ENCODE data around the gene SNN.

The SNN gene

GRCh38 chr16:11639925-11640899, 28.0 kb upstream of the SNN start:
- no peaks in the 10 kb centered on the region for H3K9me3 ChIP-seq (ENCODE audit: low read length)

DNA sequence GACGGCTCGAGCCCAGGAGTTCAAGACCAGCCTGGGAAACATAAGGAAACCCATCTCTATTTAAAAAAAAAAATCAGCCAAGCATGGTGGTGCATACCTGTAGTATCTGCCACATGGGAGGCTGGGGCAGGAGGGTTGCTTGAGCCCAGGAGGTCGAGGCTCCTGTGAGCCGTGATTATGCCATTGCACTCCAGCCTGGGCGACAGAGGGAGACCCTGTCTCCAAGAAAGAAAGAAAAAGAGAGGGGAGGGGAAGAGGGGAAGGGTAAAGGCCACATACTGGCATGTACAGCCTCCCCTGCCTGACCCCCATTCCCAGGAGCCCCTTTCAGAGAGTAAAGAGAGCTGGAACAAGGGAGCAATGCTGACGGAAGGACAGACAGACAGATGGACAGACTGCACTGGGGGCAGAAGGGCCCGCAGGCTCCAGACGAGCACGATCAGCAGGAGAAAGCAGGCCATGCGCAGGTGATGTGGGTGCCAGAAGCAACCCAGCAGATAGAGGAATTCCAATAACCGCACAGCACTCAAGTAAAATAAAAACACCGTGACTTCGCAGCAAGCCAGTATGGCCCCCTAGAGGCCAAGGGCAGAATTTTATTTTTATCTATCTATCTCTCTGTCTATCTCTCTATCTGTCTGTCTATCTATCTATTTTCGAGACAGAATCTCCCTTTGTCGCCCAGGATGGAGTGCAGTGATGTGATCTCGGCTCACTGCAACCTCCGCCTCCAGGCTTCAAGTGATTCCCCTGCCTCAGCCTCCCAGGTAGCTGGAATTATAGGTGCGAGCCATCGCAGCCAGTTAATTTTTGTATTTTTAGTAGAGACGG, 27.1 kb upstream of the SNN start:
- no peaks in the 10 kb centered on the region for H3K9me3 ChIP-seq (ENCODE audit: low read length)
- no peaks in the 10 kb centered on the region for H3K27me3 ChIP-seq (ENCODE audit: insufficient read depth, low read length)
- no peak overlapping the region for H3K4me3 ChIP-seq (ENCODE audit: low read length)
- peaks cover 4% of the 10 kb centered on the region for H3K4me1 ChIP-seq (ENCODE audit: insufficient read depth, low read length)
- no peak overlapping the region for H2AFZ ChIP-seq (ENCODE audit: low read depth, low read length)
- no peaks in the 10 kb centered on the region for H3K36me3 ChIP-seq (ENCODE audit: insufficient read depth, low read length)

More at GRCh38 chr16:11639925-11640899, 28.0 kb upstream of the SNN start:
- H3K36me3 ChIP-seq (ENCODE audit: insufficient read depth, low read length), result no peaks in the 10 kb centered on the region
- H2AFZ ChIP-seq (ENCODE audit: low read depth, low read length), result no peak overlapping the region
- H3K4me1 ChIP-seq (ENCODE audit: insufficient read depth, low read length), result peaks cover 4% of the 10 kb centered on the region
- no peak overlapping the region for H3K4me3 ChIP-seq (ENCODE audit: low read length)
- no peaks in the 10 kb centered on the region for H3K27me3 ChIP-seq (ENCODE audit: insufficient read depth, low read length)

- Histone ChIP-seq H3K27me3 (ENCODE audit: insufficient read depth, low read length) (no peaks in the 10 kb centered on the region), H3K9me3 (ENCODE audit: low read length) (no peaks in the 10 kb centered on the region), H3K36me3 (ENCODE audit: insufficient read depth, low read length) (no peaks in the 10 kb centered on the region), H3K4me3 (ENCODE audit: low read length) (no peak overlapping the region), H3K4me1 (ENCODE audit: insufficient read depth, low read length) (peaks cover 4% of the 10 kb centered on the region), H2AFZ (ENCODE audit: low read depth, low read length) (no peak overlapping the region)
Measured at GRCh38 chr16:11642765-11643116, 25.5 kb upstream of the SNN start.

DNA sequence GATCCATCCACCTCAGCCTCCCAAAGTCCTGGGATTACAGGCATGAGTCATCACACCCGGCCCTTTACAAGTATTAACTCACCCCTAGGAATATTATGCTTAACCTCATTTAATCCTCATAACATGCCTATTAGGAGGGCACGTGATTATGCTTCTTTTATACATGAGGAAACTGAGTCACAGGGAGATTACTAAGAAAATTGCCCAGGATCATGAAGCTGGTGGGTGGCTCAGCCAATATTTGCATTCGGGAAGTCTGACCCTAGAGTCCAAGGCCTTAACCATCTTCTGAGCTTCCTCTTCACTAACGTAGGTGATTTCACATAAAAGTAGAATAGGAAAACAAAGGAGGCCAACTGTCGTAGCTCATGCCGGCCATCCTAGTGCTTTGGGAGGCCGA, 19.0 kb upstream of the SNN start:
- H3K36me3 ChIP-seq (ENCODE audit: insufficient read depth, low read length), result no peaks in the 10 kb centered on the region
- H2AFZ ChIP-seq (ENCODE audit: low read depth, low read length), result no peak overlapping the region
- no peaks in the 10 kb centered on the region for H3K9me3 ChIP-seq (ENCODE audit: low read length)
- no peak overlapping the region for H3K4me3 ChIP-seq (ENCODE audit: low read length)
- H3K4me1 ChIP-seq (ENCODE audit: insufficient read depth, low read length), result no peaks in the 10 kb centered on the region
- H3K27me3 ChIP-seq (ENCODE audit: insufficient read depth, low read length), result no peaks in the 10 kb centered on the region

DNA sequence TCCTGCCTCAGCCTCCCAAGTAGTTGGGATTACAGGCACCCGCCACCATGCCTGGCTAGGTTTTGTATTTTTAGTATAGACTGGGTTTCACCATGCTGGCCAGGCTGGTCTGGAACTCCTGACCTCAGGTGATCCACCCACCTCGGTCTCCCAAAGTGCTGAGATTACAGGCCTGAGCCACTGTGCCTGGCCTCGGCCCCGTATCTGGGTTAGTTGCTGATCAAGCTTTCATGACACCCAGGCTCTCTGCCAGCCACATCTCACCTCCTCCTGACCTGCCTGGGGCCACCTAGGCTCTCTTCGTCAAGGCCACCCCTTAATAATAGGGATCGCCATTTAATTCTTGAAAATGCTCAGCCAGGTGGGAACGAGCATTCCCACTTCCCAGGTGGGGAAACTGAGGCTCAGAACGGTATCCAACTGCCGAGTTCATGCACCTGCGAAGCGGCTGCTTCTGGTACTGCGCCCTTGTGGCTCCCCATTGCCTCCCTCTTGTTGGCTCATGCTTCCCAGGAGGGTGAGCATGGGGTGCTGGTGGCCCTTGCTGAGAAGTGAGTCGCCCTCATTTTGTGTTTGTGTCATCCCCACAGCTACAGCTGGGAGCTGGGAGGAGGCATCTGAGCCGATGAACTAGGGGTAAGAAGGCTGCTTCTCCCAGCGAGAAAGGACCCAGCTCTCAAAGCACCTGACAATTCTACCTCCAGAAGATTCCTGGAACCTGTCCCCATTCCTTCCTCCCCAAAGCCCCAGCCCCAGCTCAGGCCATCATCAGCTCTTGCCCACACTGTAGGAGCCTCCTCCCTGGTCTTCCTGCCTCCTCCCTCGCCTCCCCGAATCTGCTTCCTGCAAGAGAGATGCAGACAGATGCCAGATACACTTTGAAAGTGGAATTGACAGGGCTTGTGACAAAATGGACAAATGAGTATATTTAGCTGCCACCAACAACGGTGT, 17.3 kb upstream of the SNN start:
- no peak overlapping the region for H3K4me3 ChIP-seq (ENCODE audit: low read length)
- no peaks in the 10 kb centered on the region for H3K36me3 ChIP-seq (ENCODE audit: insufficient read depth, low read length)
- no peaks in the 10 kb centered on the region for H3K4me1 ChIP-seq (ENCODE audit: insufficient read depth, low read length)
- no peak overlapping the region for H2AFZ ChIP-seq (ENCODE audit: low read depth, low read length)
- peaks cover 5% of the 10 kb centered on the region for H3K27me3 ChIP-seq (ENCODE audit: insufficient read depth, low read length)
- no peaks in the 10 kb centered on the region for H3K9me3 ChIP-seq (ENCODE audit: low read length)

DNA sequence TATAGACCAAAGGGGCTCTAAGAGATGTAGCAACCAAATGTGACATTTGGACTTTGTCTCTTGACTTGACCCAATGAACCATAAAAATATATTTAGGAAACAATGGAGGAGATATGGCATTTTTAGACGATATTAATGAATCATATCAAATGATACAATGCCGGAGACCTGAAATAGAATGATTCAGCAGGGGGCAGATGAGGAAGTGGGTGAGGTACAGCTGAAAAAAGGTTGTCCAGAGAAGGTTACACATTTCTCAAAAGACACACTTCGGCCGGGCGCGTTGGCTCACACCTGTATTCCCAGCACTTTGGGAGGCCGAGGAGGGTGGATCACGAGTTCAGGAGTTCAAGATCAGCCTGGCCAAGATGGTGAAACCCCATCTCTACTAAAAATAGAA, 16.5 kb upstream of the SNN start:
- Histone ChIP-seq H3K9me3 (ENCODE audit: low read length) (no peaks in the 10 kb centered on the region), H3K4me3 (ENCODE audit: low read length) (no peak overlapping the region), H3K27me3 (ENCODE audit: insufficient read depth, low read length) (peaks cover 5% of the 10 kb centered on the region), H3K4me1 (ENCODE audit: insufficient read depth, low read length) (no peaks in the 10 kb centered on the region), H3K36me3 (ENCODE audit: insufficient read depth, low read length) (no peaks in the 10 kb centered on the region), H2AFZ (ENCODE audit: low read depth, low read length) (no peak overlapping the region)

DNA sequence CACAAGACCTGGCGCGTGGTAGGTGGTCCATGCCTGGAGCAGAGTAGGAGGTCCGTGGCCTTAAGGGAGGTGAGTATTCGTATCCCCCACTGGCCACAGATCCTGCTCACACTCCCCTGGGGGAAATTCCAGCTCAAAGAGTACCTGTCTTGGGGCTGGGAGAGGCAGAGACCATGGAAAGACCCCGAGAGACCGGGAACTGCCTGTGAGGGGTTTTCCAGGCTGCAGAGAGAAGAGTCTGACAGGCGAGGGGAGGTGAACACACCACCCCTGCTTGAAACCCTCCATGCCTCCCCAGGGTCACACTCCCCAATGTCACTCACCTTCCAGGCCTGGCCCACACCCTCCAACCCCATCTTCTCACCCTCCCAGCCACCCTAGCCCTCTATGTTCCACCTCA, 12.6 kb upstream of the SNN start:
- H3K4me3 ChIP-seq (ENCODE audit: low read length), result no peak overlapping the region

GRCh38 chr16:11657556-11657955, 10.7 kb upstream of the SNN start:
- peaks cover 5% of the 10 kb centered on the region for H3K27me3 ChIP-seq (ENCODE audit: insufficient read depth, low read length)

More for the DNA sequence above, 12.6 kb upstream of the SNN start:
- Histone ChIP-seq H3K27me3 (ENCODE audit: insufficient read depth, low read length) (peaks cover 5% of the 10 kb centered on the region), H3K36me3 (ENCODE audit: insufficient read depth, low read length) (no peaks in the 10 kb centered on the region), H2AFZ (ENCODE audit: low read depth, low read length) (no peak overlapping the region), H3K9me3 (ENCODE audit: low read length) (no peaks in the 10 kb centered on the region), H3K4me1 (ENCODE audit: insufficient read depth, low read length) (no peaks in the 10 kb centered on the region)

GRCh38 chr16:11658896-11659708, 9.2 kb upstream of the SNN start:
- Histone ChIP-seq H3K4me3 (ENCODE audit: low read length) (no peak overlapping the region), H3K4me1 (ENCODE audit: insufficient read depth, low read length) (peaks cover 1% of the 10 kb centered on the region), H3K27me3 (ENCODE audit: insufficient read depth, low read length) (peaks cover 5% of the 10 kb centered on the region), H2AFZ (ENCODE audit: low read depth, low read length) (no peak overlapping the region), H3K36me3 (ENCODE audit: insufficient read depth, low read length) (no peaks in the 10 kb centered on the region), H3K9me3 (ENCODE audit: low read length) (no peaks in the 10 kb centered on the region)

More at GRCh38 chr16:11657556-11657955, 10.7 kb upstream of the SNN start:
- Histone ChIP-seq H3K4me3 (ENCODE audit: low read length) (no peak overlapping the region), H3K36me3 (ENCODE audit: insufficient read depth, low read length) (no peaks in the 10 kb centered on the region), H3K9me3 (ENCODE audit: low read length) (no peaks in the 10 kb centered on the region), H3K4me1 (ENCODE audit: insufficient read depth, low read length) (no peaks in the 10 kb centered on the region), H2AFZ (ENCODE audit: low read depth, low read length) (no peak overlapping the region)

GRCh38 chr16:11660565-11660964, 7.7 kb upstream of the SNN start:
- H3K4me1 ChIP-seq (ENCODE audit: insufficient read depth, low read length), result peaks cover 15% of the 10 kb centered on the region
- no peaks in the 10 kb centered on the region for H3K36me3 ChIP-seq (ENCODE audit: insufficient read depth, low read length)

GRCh38 chr16:11662582-11662981, 5.7 kb upstream of the SNN start:
- no peaks in the 10 kb centered on the region for H3K27me3 ChIP-seq (ENCODE audit: insufficient read depth, low read length)
- no peaks in the 10 kb centered on the region for H3K36me3 ChIP-seq (ENCODE audit: insufficient read depth, low read length)
- no peak overlapping the region for H2AFZ ChIP-seq (ENCODE audit: low read depth, low read length)
- H3K4me1 ChIP-seq (ENCODE audit: insufficient read depth, low read length), result peaks cover 15% of the 10 kb centered on the region
- no peak overlapping the region for H3K4me3 ChIP-seq (ENCODE audit: low read length)
- no peaks in the 10 kb centered on the region for H3K9me3 ChIP-seq (ENCODE audit: low read length)

More at GRCh38 chr16:11660565-11660964, 7.7 kb upstream of the SNN start:
- Histone ChIP-seq H2AFZ (ENCODE audit: low read depth, low read length) (no peak overlapping the region), H3K27me3 (ENCODE audit: insufficient read depth, low read length) (peaks cover 2% of the 10 kb centered on the region), H3K9me3 (ENCODE audit: low read length) (no peaks in the 10 kb centered on the region), H3K4me3 (ENCODE audit: low read length) (no peak overlapping the region)

DNA sequence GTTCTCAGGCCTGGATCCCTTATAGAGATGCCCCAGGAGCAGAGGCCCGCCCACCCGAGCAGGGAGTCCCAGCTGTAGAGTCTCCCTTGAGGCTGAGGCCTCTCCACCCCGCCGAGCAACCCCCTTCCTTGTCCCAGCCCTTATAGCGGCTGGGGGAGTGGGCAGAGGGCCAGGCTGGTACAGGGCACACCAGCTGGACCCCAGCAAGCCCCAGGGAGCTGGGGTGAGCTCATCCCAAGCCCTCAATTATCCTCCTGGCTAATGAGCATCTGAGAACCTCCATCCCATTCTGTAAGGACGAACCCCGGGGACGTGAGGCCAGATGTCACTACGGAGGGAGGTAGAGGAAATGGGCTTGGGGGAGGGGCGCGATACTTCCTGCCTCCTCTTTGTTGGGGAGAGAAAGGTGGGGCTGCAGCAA, 3.2 kb upstream of the SNN start:
- H3K4me1 ChIP-seq (ENCODE audit: insufficient read depth, low read length), result peaks cover 28% of the 10 kb centered on the region
- no peaks in the 10 kb centered on the region for H3K36me3 ChIP-seq (ENCODE audit: insufficient read depth, low read length)
- H3K9me3 ChIP-seq (ENCODE audit: low read length), result no peaks in the 10 kb centered on the region
- H3K4me3 ChIP-seq (ENCODE audit: low read length), result no peak overlapping the region
- H3K27me3 ChIP-seq (ENCODE audit: insufficient read depth, low read length), result no peaks in the 10 kb centered on the region
- peak overlapping the region; percentile 30 for H2AFZ ChIP-seq (ENCODE audit: low read depth, low read length)
